ENCODE results near the gene MGAT3.

Gene MGAT3

GRCh38 chr22:39446239-39446721 lies 10.5 kb upstream of the MGAT3 start:
- H3K4me3 ChIP-seq (ENCODE audit: low read depth, low read length), result no peak overlapping the region
- CTCF ChIA-PET, result interaction anchor here (1.1 to 1.9 kb wide), 4 partner anchors 9 to 103 kb away, joined by 4 to 6 read pairs (median 5); no protein-coding TSS in a partner anchor

More at GRCh38 chr22:39446239-39446721, 10.5 kb upstream of the MGAT3 start:
- 0 out of 2 replicates have a peak, but pooled peaks have one; percentile 23 for TF ChIP-seq CTCF (tag by site-specific recombination; IDR thresholded peaks at IDR 0.05)
- TF ChIP-seq ZBTB20 (tag by site-specific recombination; IDR thresholded peaks at IDR 0.05), result peak; percentile 20; the same call in 1 of the 2 replicates
- no peak for TF ChIP-seq GLIS2 (tag by site-specific recombination; IDR thresholded peaks at IDR 0.05)
- TF ChIP-seq PRDM1 (tag by site-specific recombination; IDR thresholded peaks at IDR 0.05), result peak; percentile 41; the same call in 1 of the 2 replicates
- no peak for TF ChIP-seq ZNF561 (tag by site-specific recombination; IDR thresholded peaks at IDR 0.05; ENCODE audit: borderline replicate concordance)
- TF ChIP-seq KLF10 (tag by site-specific recombination; IDR thresholded peaks at IDR 0.05), result no peak
- TF ChIP-seq ZNF664 (tag by site-specific recombination; IDR thresholded peaks at IDR 0.05), result no peak
- no peak for TF ChIP-seq ZNF530 (tag by site-specific recombination; IDR thresholded peaks at IDR 0.05; ENCODE audit: low read depth)
- TF ChIP-seq INSM2 (tag by site-specific recombination; IDR thresholded peaks at IDR 0.05), result no peak
- TF ChIP-seq KLF1 (tag by site-specific recombination; IDR thresholded peaks at IDR 0.05), result peak; percentile 81
- TF ChIP-seq ZNF202 (tag by site-specific recombination; IDR thresholded peaks at IDR 0.05; ENCODE audit: borderline replicate concordance), result no peak
- TF ChIP-seq ZBTB49 (tag by site-specific recombination; IDR thresholded peaks at IDR 0.05; ENCODE audit: low read depth), result no peak
- no peak for TF ChIP-seq HOXD13 (CRISPR knock-in tag; IDR thresholded peaks at IDR 0.05; ENCODE audit: borderline replicate concordance)
- TF ChIP-seq ZNF19 (tag by site-specific recombination; IDR thresholded peaks at IDR 0.05; ENCODE audit: low read depth), result no peak
- no peak for TF ChIP-seq ZNF433 (tag by site-specific recombination; IDR thresholded peaks at IDR 0.05; ENCODE audit: low read depth)
- no peak for TF ChIP-seq ZFP37 (tag by site-specific recombination; IDR thresholded peaks at IDR 0.05)
- TF ChIP-seq MZF1 (tag by site-specific recombination; IDR thresholded peaks at IDR 0.05; ENCODE audit: borderline replicate concordance), result no peak
- no peak for TF ChIP-seq AEBP2 (tag by site-specific recombination; IDR thresholded peaks at IDR 0.05; ENCODE audit: borderline replicate concordance)
- H3K9me3 ChIP-seq (ENCODE audit: control insufficient read depth, insufficient read depth, low read depth, low read length), result no peaks in the 10 kb centered on the region
- POLR2A ChIA-PET, result interaction anchor here (0.6 to 2.1 kb wide), 2 partner anchors 74 to 168 kb away, joined by 4 to 16 read pairs; partner anchors contain the start of gene ATF4
- H3K27ac ChIP-seq (ENCODE audit: extremely low read depth, low read depth, low read length), result no peak overlapping the region
- H3K4me1 ChIP-seq (ENCODE audit: control insufficient read depth, insufficient read depth, low read length), result no peaks in the 10 kb centered on the region
- H3K36me3 ChIP-seq (ENCODE audit: control insufficient read depth in 2 of 2, insufficient read depth in 1 of 2, low read length in 2 of 2), result no peaks in the 10 kb centered on the region
